GM21360 (cell line): ENCODE results near the gene SP140.
"Not testable (repeated sequence)": the region's sequence is repeated elsewhere in the genome, so short reads cannot be mapped to it uniquely, and the experiment has no call there.

Experiments used
- ATAC-seq: cut with Tn5 transposase; IDR thresholded peaks from one replicate; pipeline ENCODE4 v1.9.1; 2021; ENCODE audit warnings: mild to moderate bottlenecking, moderate library complexity; ENCODE audit not compliant: unreplicated experiment

The SP140 gene

GRCh38 chr2:230224458-230224857 is 1.1 kb upstream of the SP140 start:
- ATAC-seq = no peak

DNA sequence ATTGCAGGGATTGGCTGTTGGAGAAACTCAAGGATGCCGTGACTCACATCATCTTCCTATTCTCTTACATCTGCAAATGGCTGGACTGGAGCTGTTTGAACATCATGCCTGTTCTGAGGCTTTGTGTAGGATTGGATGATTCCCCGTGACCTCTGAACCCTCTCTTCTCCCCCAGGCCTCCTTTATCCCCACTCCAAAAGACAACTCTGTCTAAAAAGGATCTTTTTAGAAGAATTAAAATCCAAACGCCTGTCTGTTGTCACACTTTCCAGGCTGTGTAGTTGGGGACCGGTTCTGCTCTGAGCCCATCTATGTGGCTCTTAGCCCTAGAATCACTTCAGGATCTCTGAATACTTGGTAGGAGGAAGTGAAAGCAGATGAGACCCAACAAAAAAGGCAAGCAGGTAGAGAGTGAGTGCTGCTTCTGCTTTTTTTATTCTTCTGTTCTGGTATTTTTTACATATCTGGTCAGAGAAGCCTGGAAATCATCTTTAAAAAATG is 565 bp downstream of the SP140 start:
- peak; percentile 71 for ATAC-seq

- no peak for ATAC-seq
These were observed 1.7 kb downstream of the SP140 start for GRCh38 chr2:230227216-230227615.

DNA sequence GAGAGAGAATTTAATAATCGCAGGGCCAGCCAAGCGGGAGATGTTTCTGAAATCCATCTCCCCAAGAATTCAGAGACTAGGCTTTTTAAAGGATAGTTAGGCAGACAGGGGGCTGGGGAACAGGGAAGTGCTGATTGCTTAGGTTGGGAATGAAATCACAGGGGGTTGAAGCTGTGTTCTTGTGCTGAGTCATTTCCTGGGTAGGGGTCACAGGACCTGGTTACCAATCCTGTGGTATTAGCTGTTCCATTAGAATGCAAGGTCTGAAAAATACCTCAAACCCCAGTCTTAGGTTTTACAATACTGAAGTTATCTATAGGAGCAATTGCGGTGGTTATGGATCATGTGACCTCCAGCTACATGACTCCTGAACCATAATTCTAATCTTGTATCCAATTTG is 4.6 kb downstream of the SP140 start:
- no peak for ATAC-seq

GRCh38 chr2:230230496-230231200 is 5.1 kb downstream of the SP140 start:
- no peak for ATAC-seq

DNA sequence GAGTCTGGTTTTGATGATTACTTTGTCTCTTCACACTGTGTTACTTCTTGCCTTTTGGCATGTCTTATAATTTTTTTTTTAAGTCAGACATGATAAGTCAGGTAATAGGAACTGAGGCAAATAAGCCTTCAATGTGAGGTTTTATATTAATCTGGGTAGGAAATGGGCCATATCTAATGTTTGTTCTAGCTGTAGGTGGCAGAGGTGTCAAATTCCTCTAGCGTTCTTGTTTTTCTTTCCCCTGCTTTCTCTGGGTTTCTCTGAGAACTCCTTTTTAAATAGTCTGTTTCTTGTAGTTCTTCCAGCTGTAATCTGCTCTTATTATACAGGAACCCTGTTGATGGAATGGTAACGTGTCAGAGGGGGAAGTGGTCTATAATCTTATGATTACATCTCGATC is 5.7 kb downstream of the SP140 start:
- no peak for ATAC-seq

DNA sequence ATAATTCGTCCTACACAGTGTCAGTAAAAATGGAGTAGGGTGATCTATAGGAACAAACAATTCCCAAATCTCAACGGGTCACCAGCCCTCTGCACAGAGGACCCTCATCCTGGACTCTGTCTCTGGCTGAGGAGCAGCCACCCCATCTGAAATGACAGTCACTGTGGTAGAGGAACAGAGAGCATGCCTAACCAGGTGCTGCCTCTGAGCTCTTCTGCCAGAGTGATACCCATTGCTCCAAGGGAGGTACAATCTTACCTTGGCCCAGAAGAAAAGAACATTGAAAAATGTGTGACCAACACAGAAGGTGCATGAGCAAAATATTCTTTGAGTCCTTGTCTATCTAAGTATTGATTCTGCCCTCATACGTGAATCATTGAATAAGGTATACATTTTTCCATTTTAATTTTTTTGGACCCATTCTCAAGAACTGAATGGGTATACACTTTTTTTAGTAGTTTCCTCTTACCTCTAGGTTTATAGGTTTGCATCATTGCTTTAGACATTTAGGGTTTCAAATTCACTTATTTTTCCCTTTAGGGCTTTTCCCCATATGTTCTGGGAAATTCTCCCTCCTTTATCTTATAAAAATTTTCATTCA is 8.7 kb downstream of the SP140 start:
- ATAC-seq = peak; percentile 76

- peak; percentile 59 for ATAC-seq
These were observed 9.3 kb downstream of the SP140 start for GRCh38 chr2:230234845-230235244.

DNA sequence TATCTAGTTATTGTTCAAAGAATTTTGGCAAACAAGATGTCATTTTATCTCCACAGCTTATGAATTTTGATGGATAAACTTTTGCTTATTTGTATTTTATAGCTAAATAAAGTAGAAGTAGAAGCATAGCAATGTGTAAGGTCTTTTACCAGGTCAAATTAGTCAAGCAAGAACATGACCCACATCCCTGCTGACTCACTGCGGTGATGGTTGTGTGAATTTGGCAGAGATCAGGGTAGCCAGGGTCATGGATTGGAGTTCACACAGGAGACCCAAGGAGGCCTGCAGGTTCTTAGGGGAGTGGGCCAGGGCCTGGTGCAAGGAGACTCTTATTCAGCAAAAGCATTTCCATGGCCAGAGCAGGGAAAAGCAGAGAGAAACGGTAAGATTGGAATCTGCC is 18.7 kb downstream of the SP140 start:
- ATAC-seq = no peak

DNA sequence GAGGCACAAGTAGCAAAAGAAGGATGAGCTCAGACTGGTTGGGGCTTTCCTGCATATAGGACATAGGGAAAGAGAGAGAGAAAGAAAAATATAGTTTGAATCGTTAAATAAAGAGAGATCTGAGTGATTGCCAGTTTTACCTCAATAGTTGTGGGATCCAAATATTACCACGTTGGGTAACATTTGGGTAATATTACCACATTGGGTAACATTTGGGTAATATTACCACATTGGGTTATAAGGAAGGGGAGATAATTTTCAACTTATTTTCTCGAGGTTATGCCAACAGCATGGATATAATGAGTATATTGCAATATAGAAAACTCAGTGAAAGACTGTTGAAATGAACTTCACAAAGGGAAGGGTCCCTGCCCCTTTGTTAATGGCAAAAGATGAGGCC is 20.7 kb downstream of the SP140 start:
- no peak for ATAC-seq

DNA sequence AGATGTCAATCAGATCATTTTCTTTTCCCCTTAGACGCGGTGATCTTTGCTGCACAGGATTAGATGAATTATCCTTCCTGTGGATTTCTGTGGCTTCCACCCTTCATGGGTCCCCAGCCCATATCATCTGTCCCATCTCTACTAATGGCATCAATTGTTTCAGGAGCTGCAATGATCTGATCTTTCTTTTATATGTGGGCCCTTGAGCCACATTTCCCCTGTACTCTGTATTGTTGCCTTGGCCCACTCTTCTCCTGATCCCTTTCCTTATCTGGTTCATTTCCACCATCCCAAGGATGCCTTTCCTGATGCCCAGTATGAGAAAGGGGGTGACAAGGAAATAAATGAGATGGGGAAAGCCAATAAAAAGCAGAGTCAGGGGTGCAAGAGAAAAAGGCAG is 24.7 kb downstream of the SP140 start:
- ATAC-seq = no peak

GRCh38 chr2:230254152-230254881 is 28.8 kb downstream of the SP140 start:
- no peak for ATAC-seq

DNA sequence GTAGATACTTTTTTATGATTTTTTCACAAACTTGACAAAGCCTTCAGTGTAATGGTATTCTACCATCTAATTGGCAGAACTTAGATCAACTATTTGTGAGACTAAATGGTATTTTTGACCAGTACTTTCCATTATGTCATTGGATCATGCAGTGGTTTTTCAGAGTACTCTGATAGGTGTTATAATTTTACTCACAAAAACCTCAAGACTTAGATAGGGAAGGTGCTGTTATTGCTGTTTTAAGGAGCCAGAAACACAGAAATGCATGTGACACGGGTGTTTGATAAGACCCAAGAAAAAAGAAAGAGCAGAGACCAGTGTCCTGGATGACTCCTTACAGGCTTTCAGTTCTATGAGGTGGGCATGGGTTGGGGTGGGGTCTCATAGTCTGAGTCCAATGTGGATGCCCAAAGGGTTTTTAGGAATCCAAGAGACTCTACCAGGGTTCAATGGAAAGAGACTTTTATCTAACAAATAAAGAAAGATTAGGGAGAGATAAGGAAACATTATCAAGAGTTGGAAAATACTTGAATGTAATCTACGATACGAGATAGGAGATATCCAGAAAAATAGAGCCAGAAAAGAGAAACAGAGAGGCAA is 31.3 kb downstream of the SP140 start:
- ATAC-seq = no peak

DNA sequence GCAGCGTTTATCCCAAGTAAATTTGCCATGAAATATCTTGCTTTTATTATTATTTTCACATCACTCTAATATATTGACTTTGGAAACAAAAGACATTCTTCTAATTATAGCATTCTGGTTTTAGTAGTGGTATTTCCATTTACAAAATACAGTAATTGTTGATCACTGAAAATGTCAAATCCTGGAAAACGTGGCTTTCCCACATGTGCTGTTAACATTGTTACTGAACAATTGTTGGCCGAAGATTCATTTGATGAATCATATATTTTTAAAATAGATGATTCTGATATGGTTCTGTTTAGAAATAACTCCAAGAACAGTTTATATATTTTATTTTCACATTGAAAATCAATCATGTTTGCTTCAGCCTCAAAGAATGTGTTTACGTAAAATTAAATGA is 32.9 kb downstream of the SP140 start:
- no peak for ATAC-seq

- ATAC-seq = no peak
These were observed 36.7 kb downstream of the SP140 start for GRCh38 chr2:230262246-230262645.

DNA sequence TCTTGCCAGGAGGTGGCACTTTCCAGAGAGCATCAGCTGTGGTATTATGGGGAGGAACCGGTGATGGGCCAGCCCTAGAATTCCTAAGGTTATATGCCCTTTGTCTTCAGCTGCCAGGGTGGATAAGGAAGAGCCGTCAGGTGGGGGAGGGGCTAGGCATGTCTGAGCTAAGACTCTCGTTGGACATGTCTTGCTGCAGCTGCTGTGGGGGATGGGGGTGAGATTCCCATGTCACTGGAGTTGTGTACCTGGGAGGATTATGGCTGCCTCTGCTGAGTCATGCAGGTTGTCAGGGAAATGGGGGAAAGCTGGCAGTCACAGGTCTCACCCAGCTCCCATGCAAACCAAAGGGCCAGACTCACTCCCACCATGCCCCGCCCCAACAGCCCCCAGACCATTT is 39.4 kb downstream of the SP140 start:
- ATAC-seq = not testable (repeated sequence)

DNA sequence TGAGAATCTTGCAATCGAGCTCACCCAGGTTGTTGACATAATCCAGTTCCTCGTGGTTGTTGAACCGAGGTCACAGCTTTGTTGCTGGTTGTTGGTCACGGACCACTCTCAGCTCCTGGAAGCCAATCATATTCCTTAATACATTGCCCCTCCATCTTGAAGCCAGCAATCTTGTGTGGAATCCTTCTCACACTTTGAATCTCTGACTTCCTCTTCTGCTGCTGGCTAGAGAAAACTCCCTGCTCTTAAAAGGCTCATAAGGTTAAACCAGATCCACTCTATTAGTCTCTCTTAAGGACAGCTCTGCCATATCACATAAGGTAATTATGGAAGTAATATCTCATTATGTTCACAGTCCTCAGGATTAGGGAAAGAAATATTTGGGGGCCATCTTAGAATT is 41.1 kb downstream of the SP140 start:
- ATAC-seq = no peak

DNA sequence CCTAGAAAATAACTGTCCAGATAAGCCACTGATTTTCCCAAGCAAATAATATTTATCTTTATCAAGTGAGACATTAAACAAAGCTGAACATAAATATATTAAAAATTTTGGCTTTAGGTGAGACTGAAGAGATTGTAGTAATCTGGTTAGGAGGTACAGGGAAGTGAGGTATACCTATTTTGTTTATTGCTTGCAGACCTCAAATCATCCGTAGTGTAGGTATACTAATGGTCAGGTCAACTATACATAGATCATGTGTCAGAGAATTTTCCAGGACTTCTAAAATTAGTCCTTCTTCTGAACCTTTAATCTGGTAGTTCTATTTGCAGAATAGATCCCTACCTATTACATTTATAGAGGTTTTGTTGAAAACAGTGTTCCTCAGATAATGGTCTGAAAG is 41.5 kb downstream of the SP140 start:
- ATAC-seq = no peak

DNA sequence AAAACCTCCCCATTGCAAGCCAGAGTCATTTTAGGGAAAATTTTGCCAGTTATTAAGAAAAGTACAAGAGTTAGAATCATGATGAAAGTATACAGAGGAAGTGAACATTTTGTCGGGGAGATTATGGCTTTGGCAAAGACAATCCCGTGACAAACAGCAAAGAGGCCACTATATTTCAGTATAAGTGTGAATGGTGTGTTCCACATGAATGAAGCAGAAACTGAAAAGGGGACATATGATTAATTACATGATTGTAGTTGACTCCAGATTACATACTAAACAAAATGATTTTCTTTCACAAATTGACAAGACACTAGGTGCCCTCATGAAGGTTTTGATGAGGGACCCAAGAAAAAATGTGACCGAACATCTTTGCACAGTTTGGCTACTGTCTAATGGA is 42.0 kb downstream of the SP140 start:
- ATAC-seq = peak; percentile 52

- peak; percentile 59 for ATAC-seq
These were observed 43.2 kb downstream of the SP140 start for GRCh38 chr2:230268606-230269243.

DNA sequence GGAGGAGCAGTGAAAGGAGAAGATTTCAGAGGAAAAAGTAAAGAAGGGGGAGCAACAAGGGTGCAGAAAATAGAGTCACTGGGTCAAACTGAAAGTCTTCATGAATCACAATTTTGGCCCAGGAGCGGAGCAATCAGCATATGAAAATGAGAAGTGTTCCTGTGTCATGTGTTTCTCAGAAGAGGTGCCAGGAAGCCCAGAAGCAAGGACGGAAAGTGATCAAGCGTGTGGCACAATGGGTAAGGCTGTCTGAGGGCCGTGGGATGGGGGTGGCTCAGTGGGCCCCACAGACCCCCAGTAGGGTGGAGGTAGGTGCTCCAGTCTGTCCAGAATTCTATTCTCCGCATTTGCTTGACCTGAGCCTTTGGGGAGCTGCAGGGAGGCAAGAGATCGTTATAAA is 44.2 kb downstream of the SP140 start:
- ATAC-seq = no peak
